Mesothelial cell of epicardium (in vitro differentiated cells): ENCODE results near the gene CREB3L1. TPM values are rescaled to one million over a fixed set of nuclear protein-coding genes. Genes with fewer than 3 reads are reported as not detected.

Experiments used
- DNase-seq, 2 experiments: peaks; one replicate each; pipeline ENCODE4 v3.0.0; 2021; ENCODE audit warnings: low spot score in 2 of 2; ENCODE audit not compliant: unreplicated experiment in 2 of 2
- H3K27ac Mint-ChIP-seq: 2 replicates; pipeline ENCODE4 v1.8.0; 2021; ENCODE audit warnings: mixed read lengths
- H3K27me3 Mint-ChIP-seq: 2 replicates; pipeline ENCODE4 v1.8.0; 2021; ENCODE audit warnings: low read depth, mixed read lengths
- H3K36me3 Mint-ChIP-seq: 2 replicates; pipeline ENCODE4 v1.8.0; 2021; ENCODE audit warnings: mixed read lengths
- H3K4me1 Mint-ChIP-seq: 2 replicates; pipeline ENCODE4 v1.8.0; 2021; ENCODE audit warnings: mixed read lengths
- H3K4me3 Mint-ChIP-seq: 2 replicates; pipeline ENCODE4 v1.8.0; 2021; ENCODE audit warnings: mild to moderate bottlenecking, moderate library complexity, mixed read lengths
- H3K9me3 Mint-ChIP-seq: 2 replicates; pipeline ENCODE4 v1.8.0; 2021; ENCODE audit warnings: mixed read lengths
- total RNA-seq: library from RNA; stranded (reverse); gene quantifications from 3 replicates; pipeline ENCODE4 v1.2.1, GENCODE V29; 2021
- TF ChIP-seq, protein P1 (sequence below): fragments of 200-600 bp; sonication (generic); IDR thresholded peaks from one replicate; pipeline ENCODE4 v1.5.0; 2021; ENCODE audit warnings: antibody characterized with exemption; ENCODE audit not compliant: unreplicated experiment

CREB3L1 gene
- total RNA-seq, 1 donor from 2014 or later = 34.5 TPM

DNA sequence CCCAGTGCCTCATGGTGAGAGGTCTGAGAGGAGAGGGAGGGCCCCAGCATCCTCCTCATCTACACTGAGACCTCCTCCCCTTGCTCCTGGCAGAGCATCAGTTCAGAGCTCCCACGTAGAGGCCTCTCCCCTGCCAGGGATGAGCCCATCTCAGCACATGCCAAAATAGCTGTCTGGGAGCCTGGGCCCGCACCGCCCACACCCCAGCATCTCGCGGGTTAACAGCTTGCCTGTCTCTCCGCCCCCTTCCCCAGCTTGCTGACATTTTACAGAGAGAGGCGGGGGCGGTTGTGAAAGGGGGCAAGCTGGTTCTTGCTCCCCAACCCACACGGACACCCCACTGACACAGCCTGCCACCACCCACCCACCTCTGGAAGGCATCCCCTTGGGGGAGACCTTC lies 76.2 kb downstream of the CREB3L1 start:
- Mint-ChIP-seq H3K27ac (no peak overlapping the region), H3K27me3 (no peaks in the 10 kb centered on the region), H3K9me3 (no peaks in the 10 kb centered on the region), H3K4me1 (peaks cover 13% of the 10 kb centered on the region), H3K36me3 (no peaks in the 10 kb centered on the region), H3K4me3 (no peak overlapping the region)
- TF ChIP-seq, protein P1, sequence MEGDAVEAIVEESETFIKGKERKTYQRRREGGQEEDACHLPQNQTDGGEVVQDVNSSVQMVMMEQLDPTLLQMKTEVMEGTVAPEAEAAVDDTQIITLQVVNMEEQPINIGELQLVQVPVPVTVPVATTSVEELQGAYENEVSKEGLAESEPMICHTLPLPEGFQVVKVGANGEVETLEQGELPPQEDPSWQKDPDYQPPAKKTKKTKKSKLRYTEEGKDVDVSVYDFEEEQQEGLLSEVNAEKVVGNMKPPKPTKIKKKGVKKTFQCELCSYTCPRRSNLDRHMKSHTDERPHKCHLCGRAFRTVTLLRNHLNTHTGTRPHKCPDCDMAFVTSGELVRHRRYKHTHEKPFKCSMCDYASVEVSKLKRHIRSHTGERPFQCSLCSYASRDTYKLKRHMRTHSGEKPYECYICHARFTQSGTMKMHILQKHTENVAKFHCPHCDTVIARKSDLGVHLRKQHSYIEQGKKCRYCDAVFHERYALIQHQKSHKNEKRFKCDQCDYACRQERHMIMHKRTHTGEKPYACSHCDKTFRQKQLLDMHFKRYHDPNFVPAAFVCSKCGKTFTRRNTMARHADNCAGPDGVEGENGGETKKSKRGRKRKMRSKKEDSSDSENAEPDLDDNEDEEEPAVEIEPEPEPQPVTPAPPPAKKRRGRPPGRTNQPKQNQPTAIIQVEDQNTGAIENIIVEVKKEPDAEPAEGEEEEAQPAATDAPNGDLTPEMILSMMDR = no peak
- no peak for DNase-seq

- H3K27ac Mint-ChIP-seq = no peak overlapping the region
- no peaks in the 10 kb centered on the region for H3K9me3 Mint-ChIP-seq
- peaks cover 16% of the 10 kb centered on the region for H3K4me1 Mint-ChIP-seq
- DNase-seq = no peak
- H3K27me3 Mint-ChIP-seq = no peaks in the 10 kb centered on the region
- no peak overlapping the region for H3K4me3 Mint-ChIP-seq
- TF ChIP-seq, protein P1 = no peak
- H3K36me3 Mint-ChIP-seq = no peaks in the 10 kb centered on the region
Measured at GRCh38 chr11:46356924-46357482, 79.5 kb downstream of the CREB3L1 start.

DNA sequence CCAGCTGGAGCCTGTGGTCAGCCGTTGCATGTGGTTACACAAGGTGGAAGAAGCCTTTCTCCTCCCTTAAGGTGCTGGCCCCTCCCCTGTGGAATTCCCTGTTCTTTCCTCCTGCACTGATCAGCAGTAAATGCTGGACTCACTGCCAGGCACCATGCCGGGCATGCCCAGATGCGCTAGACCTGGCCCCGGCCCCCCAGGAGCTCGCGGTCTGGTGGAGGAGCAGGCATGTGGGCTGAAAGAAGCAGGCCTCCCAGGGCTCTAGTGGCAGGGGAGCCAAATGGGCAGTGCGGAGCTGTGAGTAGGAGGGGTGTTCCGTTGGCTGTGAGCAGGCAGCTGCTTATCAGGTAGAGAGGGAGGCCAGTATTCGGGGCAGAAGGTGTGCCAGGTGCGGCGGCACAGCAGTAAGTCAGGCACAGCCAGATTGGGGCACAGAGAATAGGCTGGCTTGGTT lies 80.0 kb downstream of the CREB3L1 start:
- peaks cover 15% of the 10 kb centered on the region for H3K4me1 Mint-ChIP-seq
- H3K9me3 Mint-ChIP-seq = no peaks in the 10 kb centered on the region
- no peaks in the 10 kb centered on the region for H3K27me3 Mint-ChIP-seq
- DNase-seq = no peak
- TF ChIP-seq, protein P1 = no peak
- no peak overlapping the region for H3K4me3 Mint-ChIP-seq
- no peak overlapping the region for H3K27ac Mint-ChIP-seq
- no peaks in the 10 kb centered on the region for H3K36me3 Mint-ChIP-seq

DNA sequence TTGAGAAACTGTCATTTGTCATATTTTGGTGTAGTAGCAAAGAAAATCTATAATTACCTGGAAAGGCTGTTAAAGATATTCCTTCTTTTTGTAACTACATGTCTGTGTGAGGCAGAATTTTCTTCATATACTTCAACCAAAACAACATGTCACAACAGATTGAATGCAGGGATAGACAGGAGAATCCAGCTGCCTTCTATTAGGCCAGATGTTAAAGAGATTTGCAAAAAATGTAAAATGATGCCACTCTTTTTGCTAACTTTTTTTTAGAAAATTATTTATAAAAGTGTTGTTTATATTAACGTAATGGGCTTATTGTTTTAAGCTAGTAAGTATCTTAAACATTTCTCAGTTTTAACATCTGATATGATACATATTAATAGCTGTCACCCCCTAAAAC lies 82.5 kb downstream of the CREB3L1 start:
- H3K27ac Mint-ChIP-seq = no peak overlapping the region
- no peaks in the 10 kb centered on the region for H3K36me3 Mint-ChIP-seq
- H3K4me1 Mint-ChIP-seq = peaks cover 14% of the 10 kb centered on the region
- no peaks in the 10 kb centered on the region for H3K9me3 Mint-ChIP-seq
- DNase-seq = no peak
- H3K27me3 Mint-ChIP-seq = no peaks in the 10 kb centered on the region
- TF ChIP-seq, protein P1 = no peak
- no peak overlapping the region for H3K4me3 Mint-ChIP-seq

- no peak for DNase-seq
- no peaks in the 10 kb centered on the region for H3K9me3 Mint-ChIP-seq
- no peak overlapping the region for H3K4me3 Mint-ChIP-seq
- H3K36me3 Mint-ChIP-seq = no peaks in the 10 kb centered on the region
- TF ChIP-seq, protein P1 = no peak
- peaks cover 14% of the 10 kb centered on the region for H3K4me1 Mint-ChIP-seq
- H3K27ac Mint-ChIP-seq = peak overlapping the region; percentile 82
- H3K27me3 Mint-ChIP-seq = no peaks in the 10 kb centered on the region
Measured at GRCh38 chr11:46360878-46361277, 83.4 kb downstream of the CREB3L1 start.
